GM12878 (cell line): ENCODE results near the gene GCDH. TPM values are rescaled to one million over a fixed set of nuclear protein-coding genes. Genes with fewer than 3 reads are reported as not detected.

Experiments used
- ATAC-seq: fragments of 200-7000 bp; cut with Tn5 transposase; 3 replicates; pipeline ENCODE4 v1.9.1; 2020; ENCODE audit warnings: mild to moderate bottlenecking, moderate library complexity
- BruUV-seq: library from RNA; stranded (reverse); fragments of 400-500 nt; replicated peaks from 2 replicates; lab custom pipeline; 2021; lab: Mats Ljungman, UMichigan
- CTCF ChIA-PET: fragments of 300-600 bp; sonication (Branson Sonifier 250); formaldehyde crosslinking; extraction: SDS; loops from one replicate; lab custom pipeline; 2021; ENCODE audit warnings: inconsistent platforms; lab: Yijun Ruan, JAX
- POLR2A ChIA-PET: fragments of 350-600 bp; formaldehyde crosslinking; extraction: SDS; loops from one replicate; lab custom pipeline; 2021; ENCODE audit warnings: inconsistent platforms; lab: Charles Lee
- RAD21 ChIA-PET: fragments of 300-600 bp; sonication (Branson Sonifier 250); formaldehyde crosslinking; loops from one replicate; lab custom pipeline; 2023; ENCODE audit warnings: antibody characterized with exemption; ENCODE audit not compliant: unreplicated experiment; lab: Charles Lee
- SMC1A ChIA-PET: fragments of 300-600 bp; sonication (Branson Sonifier 250); formaldehyde crosslinking; loops from one replicate; lab custom pipeline; 2023; ENCODE audit not compliant: unreplicated experiment, uncharacterized antibody; lab: Charles Lee
- DNase-seq: peaks from one replicate; pipeline ENCODE4 v3.0.0-alpha.2; 2011; ENCODE audit warnings: low read depth, low spot score
- FAIRE-seq: peaks from 3 replicates; lab custom pipeline; 2011; peaks lifted over from hg19 to GRCh38; lab: Jason Lieb, UNC
- H2AFZ ChIP-seq: 2 replicates; pipeline ENCODE4 v1.6.0; 2011; ENCODE audit warnings: low read depth, low read length, control low read depth; ENCODE audit not compliant: control insufficient read depth
- H3K27ac ChIP-seq: 2 replicates; pipeline ENCODE4 v1.5.1; 2011; ENCODE audit warnings: control low read depth; ENCODE audit not compliant: control insufficient read depth, insufficient read depth
- H3K27me3 ChIP-seq, 2 experiments: replicated peaks in 1 of 2; 2 replicates each; pipeline versions ENCODE4 v1.6.0 to v1.6.1; 2011; ENCODE audit warnings: low read length in 1 of 2; ENCODE audit not compliant: control insufficient read depth in 2 of 2, insufficient read depth in 2 of 2
- H3K36me3 ChIP-seq, 2 experiments: 2 replicates each; pipeline ENCODE4 v1.5.1; 2011; ENCODE audit warnings: low read length in 1 of 2; ENCODE audit not compliant: control insufficient read depth in 2 of 2, insufficient read depth in 2 of 2
- H3K4me1 ChIP-seq: 2 replicates; pipeline ENCODE4 v1.6.1; 2011; ENCODE audit warnings: mild to moderate bottlenecking, low read length, moderate library complexity, mixed read lengths; ENCODE audit not compliant: control insufficient read depth, insufficient read depth
- H3K4me2 ChIP-seq: 2 replicates; pipeline ENCODE4 v1.6.0; 2011; ENCODE audit warnings: control low read depth; ENCODE audit not compliant: control insufficient read depth, insufficient read depth
- H3K4me3 ChIP-seq: fragments of 200-600 bp; sonication (generic); 2 replicates; pipeline ENCODE4 v1.5.1; 2016
- H3K79me2 ChIP-seq: 2 replicates; pipeline ENCODE4 v1.6.0; 2011; ENCODE audit warnings: low read length; ENCODE audit not compliant: control insufficient read depth, insufficient read depth
- H3K9ac ChIP-seq: 2 replicates; pipeline ENCODE4 v1.8.0; 2011; ENCODE audit warnings: low read length, control low read depth, mixed read lengths; ENCODE audit not compliant: control insufficient read depth, insufficient read depth
- H3K9me3 ChIP-seq: replicated peaks from 3 replicates; pipeline ENCODE4 v1.5.1; 2011; ENCODE audit warnings: mild to moderate bottlenecking, low read length; ENCODE audit not compliant: control insufficient read depth, insufficient read depth
- H4K20me1 ChIP-seq: 2 replicates; pipeline ENCODE4 v1.6.0; 2011; ENCODE audit not compliant: control insufficient read depth, insufficient read depth
- CBX3 ChIP-seq: fragments of 200-600 bp; sonication (generic); IDR thresholded peaks from 2 replicates; pipeline ENCODE4 v1.6.1; 2016; ENCODE audit warnings: low read depth, borderline replicate concordance
- ESRRA ChIP-seq: IDR thresholded peaks from 2 replicates; pipeline ENCODE4 v1.6.1; 2012; ENCODE audit warnings: mild to moderate bottlenecking, low read length, improper control_type of control experiment
- KLF5 ChIP-seq: fragments of 450-650 bp; IDR thresholded peaks from 2 replicates; pipeline ENCODE4 v1.6.1; 2014; ENCODE audit warnings: mild to moderate bottlenecking; ENCODE audit not compliant: partially characterized antibody
- RAD51 ChIP-seq: fragments of 450-650 bp; IDR thresholded peaks from 2 replicates; pipeline ENCODE4 v1.6.1; 2016; ENCODE audit warnings: moderate library complexity, mild to moderate bottlenecking, inconsistent platforms
- SPI1 ChIP-seq: IDR thresholded peaks from 2 replicates; pipeline ENCODE4 v1.6.1; 2011; ENCODE audit warnings: low read depth, mild to moderate bottlenecking, low read length, moderate library complexity, borderline replicate concordance; ENCODE audit not compliant: insufficient read depth
- SRF ChIP-seq, 2 experiments: IDR thresholded peaks; 2 replicates each; pipeline ENCODE4 v1.6.1; 2011; ENCODE audit warnings: low read depth in 2 of 2, low read length in 2 of 2, mild to moderate bottlenecking in 1 of 2, moderate library complexity in 1 of 2
- WGBS: methylation state at CpG from one replicate; pipeline ENCODE4 v1.1.6; 2016; ENCODE audit warnings: low lambda C conversion rate; ENCODE audit not compliant: insufficient replicate concordance, insufficient coverage; ENCODE audit errors: missing lambda C conversion rate; 5-methylcytosine and 5-hydroxymethylcytosine counted together
- in situ Hi-C: fragments of 300-500 bp; cut with MboI; formaldehyde crosslinking; loops from 9 replicates; pipeline ENCODE4 v1.14.3; 2018; ENCODE audit warnings: mixed read lengths
- intact Hi-C: fragments of 100-400 bp; cut with micrococcal nuclease; formaldehyde crosslinking; loops from one replicate; pipeline ENCODE4 v1.14.2; 2022; ENCODE audit not compliant: unreplicated experiment
- polyA plus RNA-seq, 11 experiments: library from polyadenylated mRNA; depleted of rRNA in 4 of 11; unstranded in 6 of 11; stranded (reverse) in 5 of 11; fragments of >200 nt; fragmentation: Nextera tagmentation in 4 of 11; fragmentation: Illumina TruSeq in 1 of 11; extraction: Ambion mirVana in 4 of 11; extraction: Trizol in 1 of 11; gene quantifications; 1 replicate in 1 of 11; 2 replicates in 10 of 11; pipeline versions ENCODE4 v1.2.1 to v1.2.3, GENCODE V29; 2011 to 2016; ENCODE audit warnings: inconsistent platforms in 2 of 11, missing spikeins in 2 of 11, low read depth in 1 of 11
- total RNA-seq, 4 experiments: library from RNA; depleted of rRNA in 3 of 4; stranded (reverse); fragments of >200 nt in 3 of 4; fragmentation: Illumina TruSeq in 1 of 4; extraction: Trizol in 1 of 4; gene quantifications; 2 replicates each; pipeline versions ENCODE4 v1.2.1 to v1.2.3, GENCODE V29; 2013 to 2021
- TF ChIP-seq, protein P1 (sequence below): IDR thresholded peaks from 2 replicates; pipeline ENCODE4 v1.6.1; 2012; ENCODE audit warnings: mild to moderate bottlenecking, low read depth, low read length

GCDH gene
- total and polyA plus RNA-seq, 10 of the 15 experiments (the other 5 are each of a cell fraction or from before 2014, with no cell fraction given), result 4.2 to 69.4 (median 39.7) TPM

DNA sequence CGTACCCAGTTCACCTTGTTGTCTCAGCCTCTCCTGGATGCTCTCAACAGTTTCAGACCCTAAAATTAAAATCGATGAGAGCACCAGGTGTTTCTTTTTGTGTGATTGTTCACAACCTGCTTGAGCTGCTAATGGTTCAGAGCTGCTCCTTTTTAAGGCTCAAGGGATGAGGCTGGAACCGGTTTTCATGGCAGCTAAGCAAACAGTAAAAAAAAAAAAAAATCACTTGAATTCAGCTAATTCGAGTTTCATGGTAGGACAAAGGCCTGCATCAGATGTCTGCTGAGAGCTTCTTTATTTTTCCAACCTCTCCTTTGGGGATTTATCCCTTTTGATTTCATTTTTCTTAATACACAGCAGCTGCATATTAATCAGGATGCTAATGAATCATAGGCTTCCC lies 21.6 kb downstream of the GCDH start:
- ChIA-PET SMC1A (interaction anchor here (1.0 to 1.8 kb wide), 2 partner anchors 20 to 48 kb away, joined by 3 read pairs; no protein-coding TSS in a partner anchor), CTCF (interaction anchor here (0.7 to 4.8 kb wide), 4 partner anchors 11 to 149 kb away, joined by 3 to 23 read pairs (median 7); no protein-coding TSS in a partner anchor), RAD21 (no interaction called here), POLR2A (interaction anchor here (0.7 to 2.2 kb wide), 2 partner anchors 12 to 28 kb away, joined by 4 to 9 read pairs; no protein-coding TSS in a partner anchor)
- Histone ChIP-seq H3K27ac (no peak overlapping the region), H3K36me3 (no peaks in the 10 kb centered on the region), H3K9ac (no peak overlapping the region), H4K20me1 (no peaks in the 10 kb centered on the region), H3K4me2 (no peak overlapping the region), H3K9me3 (no peaks in the 10 kb centered on the region), H3K4me3 (no peak overlapping the region), H3K4me1 (peaks cover 7% of the 10 kb centered on the region), H2AFZ (no peak overlapping the region), H3K79me2 (no peaks in the 10 kb centered on the region), H3K27me3 (no peaks in the 10 kb centered on the region)
- no peak for ATAC-seq
- no peak for DNase-seq
- in situ Hi-C loops, result no loop called here
- intact Hi-C loops, result no loop called here
- TF ChIP-seq, protein P1, sequence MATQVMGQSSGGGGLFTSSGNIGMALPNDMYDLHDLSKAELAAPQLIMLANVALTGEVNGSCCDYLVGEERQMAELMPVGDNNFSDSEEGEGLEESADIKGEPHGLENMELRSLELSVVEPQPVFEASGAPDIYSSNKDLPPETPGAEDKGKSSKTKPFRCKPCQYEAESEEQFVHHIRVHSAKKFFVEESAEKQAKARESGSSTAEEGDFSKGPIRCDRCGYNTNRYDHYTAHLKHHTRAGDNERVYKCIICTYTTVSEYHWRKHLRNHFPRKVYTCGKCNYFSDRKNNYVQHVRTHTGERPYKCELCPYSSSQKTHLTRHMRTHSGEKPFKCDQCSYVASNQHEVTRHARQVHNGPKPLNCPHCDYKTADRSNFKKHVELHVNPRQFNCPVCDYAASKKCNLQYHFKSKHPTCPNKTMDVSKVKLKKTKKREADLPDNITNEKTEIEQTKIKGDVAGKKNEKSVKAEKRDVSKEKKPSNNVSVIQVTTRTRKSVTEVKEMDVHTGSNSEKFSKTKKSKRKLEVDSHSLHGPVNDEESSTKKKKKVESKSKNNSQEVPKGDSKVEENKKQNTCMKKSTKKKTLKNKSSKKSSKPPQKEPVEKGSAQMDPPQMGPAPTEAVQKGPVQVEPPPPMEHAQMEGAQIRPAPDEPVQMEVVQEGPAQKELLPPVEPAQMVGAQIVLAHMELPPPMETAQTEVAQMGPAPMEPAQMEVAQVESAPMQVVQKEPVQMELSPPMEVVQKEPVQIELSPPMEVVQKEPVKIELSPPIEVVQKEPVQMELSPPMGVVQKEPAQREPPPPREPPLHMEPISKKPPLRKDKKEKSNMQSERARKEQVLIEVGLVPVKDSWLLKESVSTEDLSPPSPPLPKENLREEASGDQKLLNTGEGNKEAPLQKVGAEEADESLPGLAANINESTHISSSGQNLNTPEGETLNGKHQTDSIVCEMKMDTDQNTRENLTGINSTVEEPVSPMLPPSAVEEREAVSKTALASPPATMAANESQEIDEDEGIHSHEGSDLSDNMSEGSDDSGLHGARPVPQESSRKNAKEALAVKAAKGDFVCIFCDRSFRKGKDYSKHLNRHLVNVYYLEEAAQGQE, result no peak
- TF ChIP-seq KLF5 (no peak), SRF (IDR thresholded peaks at IDR 0.05; ENCODE audit: low read depth in 2 of 2, low read length in 2 of 2) (no peak), RAD51 (no peak), CBX3 (no peak), ESRRA (no peak), SPI1 (no peak)
- 26% methylated on average over 4 of the region's 4 CpGs for WGBS
- FAIRE-seq, result no peak
- no TSS peak for BruUV-seq
